ENCODE results near the gene PTPN11.

DNA sequence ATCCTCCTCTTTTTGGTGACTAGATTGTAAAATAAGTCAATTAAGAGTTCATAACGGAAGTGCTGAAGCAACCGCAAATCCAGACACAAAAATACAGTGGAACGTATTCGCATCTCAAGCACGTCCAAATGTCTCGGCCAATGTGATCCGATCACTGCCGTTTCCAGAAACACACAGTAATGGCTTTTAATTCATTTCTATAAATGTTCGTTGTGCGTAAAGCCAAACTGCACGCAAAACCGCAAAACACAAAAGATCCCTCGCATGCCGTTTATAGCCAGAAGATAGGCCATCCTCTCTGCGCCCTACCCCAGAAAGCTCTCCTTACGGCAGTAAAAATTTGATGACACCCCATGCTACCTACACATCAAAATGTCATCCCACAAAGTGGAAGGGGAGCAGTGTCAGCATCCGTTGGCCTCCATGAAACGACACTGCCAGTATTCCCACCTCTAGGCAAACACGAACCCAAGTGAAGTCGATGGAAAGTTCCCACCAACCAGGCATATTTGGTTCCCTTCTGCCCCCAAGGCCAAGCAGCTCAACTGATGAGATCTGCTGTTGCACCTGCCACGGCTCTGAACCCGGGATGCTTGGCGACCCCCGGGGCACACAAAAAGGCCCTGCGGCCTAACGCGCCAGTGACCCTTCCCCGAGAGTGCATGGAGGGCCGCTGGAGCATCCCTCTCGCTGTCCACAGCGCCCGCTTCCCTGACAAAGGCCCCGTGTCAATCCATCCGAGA lies 37.9 kb upstream of the PTPN11 start:
- TF ChIP-seq, protein P1, sequence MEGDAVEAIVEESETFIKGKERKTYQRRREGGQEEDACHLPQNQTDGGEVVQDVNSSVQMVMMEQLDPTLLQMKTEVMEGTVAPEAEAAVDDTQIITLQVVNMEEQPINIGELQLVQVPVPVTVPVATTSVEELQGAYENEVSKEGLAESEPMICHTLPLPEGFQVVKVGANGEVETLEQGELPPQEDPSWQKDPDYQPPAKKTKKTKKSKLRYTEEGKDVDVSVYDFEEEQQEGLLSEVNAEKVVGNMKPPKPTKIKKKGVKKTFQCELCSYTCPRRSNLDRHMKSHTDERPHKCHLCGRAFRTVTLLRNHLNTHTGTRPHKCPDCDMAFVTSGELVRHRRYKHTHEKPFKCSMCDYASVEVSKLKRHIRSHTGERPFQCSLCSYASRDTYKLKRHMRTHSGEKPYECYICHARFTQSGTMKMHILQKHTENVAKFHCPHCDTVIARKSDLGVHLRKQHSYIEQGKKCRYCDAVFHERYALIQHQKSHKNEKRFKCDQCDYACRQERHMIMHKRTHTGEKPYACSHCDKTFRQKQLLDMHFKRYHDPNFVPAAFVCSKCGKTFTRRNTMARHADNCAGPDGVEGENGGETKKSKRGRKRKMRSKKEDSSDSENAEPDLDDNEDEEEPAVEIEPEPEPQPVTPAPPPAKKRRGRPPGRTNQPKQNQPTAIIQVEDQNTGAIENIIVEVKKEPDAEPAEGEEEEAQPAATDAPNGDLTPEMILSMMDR (conservative IDR thresholded peaks at IDR 0.05; ENCODE audit: low read length), result no peak
- TF ChIP-seq EZH2phosphoT487 (IDR thresholded peaks at IDR 0.05; ENCODE audit: borderline replicate concordance), result no peak
